ENCODE measurements around the gene SLC47A1. TPM values are rescaled to one million over a fixed set of nuclear protein-coding genes. Genes with fewer than 3 reads are reported as not detected.
"Not testable (repeated sequence)": the region's sequence is repeated elsewhere in the genome, so short reads cannot be mapped to it uniquely, and the experiment has no call there.

The SLC47A1 gene
- total RNA-seq, 3 donors from 2014 or later (not counting 1 experiment from before 2014, with no cell fraction given) = 0.29 to 1.3 (median 0.45) TPM

DNA sequence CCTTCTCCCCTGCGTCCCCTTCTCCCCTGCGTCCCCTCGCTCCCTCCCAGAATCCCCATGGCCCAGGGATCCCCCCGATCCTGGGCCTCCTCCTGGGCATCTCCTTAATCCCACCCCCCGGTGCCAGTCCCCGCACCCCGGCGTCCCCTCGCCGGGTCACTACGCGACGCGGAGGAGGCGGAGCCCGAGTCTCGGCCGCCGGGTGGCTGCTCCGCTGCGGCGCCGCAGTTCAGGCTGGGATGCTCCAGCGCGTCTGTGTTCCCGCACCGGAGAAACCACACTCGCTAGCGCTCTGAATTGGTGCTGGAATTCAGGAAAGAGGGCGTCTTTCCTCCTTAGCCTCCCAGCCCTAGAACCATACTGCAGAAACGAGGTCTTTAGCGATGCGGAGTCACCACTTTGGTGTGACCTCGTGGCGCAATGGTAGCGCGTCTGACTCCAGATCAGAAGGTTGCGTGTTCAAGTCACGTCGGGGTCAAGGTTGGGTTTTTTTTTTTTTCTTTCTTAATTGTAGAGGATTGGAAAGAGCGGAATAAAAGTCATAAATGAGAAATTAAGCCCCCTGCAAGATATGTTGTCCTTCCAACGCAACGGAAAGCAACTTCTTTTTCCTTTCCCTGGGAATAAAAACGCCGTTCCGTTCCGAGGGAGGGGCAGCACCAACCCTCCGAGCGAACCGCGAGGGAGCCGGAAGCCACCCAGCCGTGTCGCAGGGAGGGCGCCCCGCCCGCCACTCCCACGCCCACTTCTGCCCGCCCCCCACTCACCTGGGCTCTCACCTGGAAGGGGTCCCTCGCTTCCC lies 25.7 kb upstream of the SLC47A1 start:
- Histone ChIP-seq H3K9me3 (ENCODE audit: control insufficient read depth, insufficient read depth, low read length) (no peaks in the 10 kb centered on the region), H3K4me3 (ENCODE audit: low read length) (peak overlapping the region; percentile 80), H3K4me1 (ENCODE audit: control insufficient read depth, insufficient read depth, low read length) (peaks cover 16% of the 10 kb centered on the region), H3K27ac (ENCODE audit: low read length) (peak overlapping the region; percentile 66), H3K27me3 (ENCODE audit: control insufficient read depth, insufficient read depth, low read length) (no peaks in the 10 kb centered on the region), H3K36me3 (ENCODE audit: control insufficient read depth, insufficient read depth, low read length) (no peaks in the 10 kb centered on the region)
- ATAC-seq (peak; percentile 76 to 79 (median 76)), DNase-seq (peak; percentile 88 to 95)
- intact Hi-C loops (cut with micrococcal nuclease) = loop anchor here (5.0 kb wide), 1 partner anchor 136 kb away; no protein-coding TSS in a partner anchor
- TF ChIP-seq CTCF (IDR thresholded peaks at IDR 0.05) = no peak
- peaks cover 6% of the 10 kb centered on the region in 2 donors for H3K27me3 Mint-ChIP-seq (ENCODE audit: low read depth in 2 of 2)
- peak overlapping the region; percentile 98 for H3K4me3 Mint-ChIP-seq
- WGBS (ENCODE audit: insufficient coverage) = under 1% methylated on average over 59 of the region's 60 CpGs
- no peaks in the 10 kb centered on the region for H3K9me3 Mint-ChIP-seq
- H3K4me1 Mint-ChIP-seq = peaks cover 11% of the 10 kb centered on the region in 2 donors
- no peaks in the 10 kb centered on the region for H3K36me3 Mint-ChIP-seq
- H3K27ac Mint-ChIP-seq = peak overlapping the region; percentile 95 to 98

DNA sequence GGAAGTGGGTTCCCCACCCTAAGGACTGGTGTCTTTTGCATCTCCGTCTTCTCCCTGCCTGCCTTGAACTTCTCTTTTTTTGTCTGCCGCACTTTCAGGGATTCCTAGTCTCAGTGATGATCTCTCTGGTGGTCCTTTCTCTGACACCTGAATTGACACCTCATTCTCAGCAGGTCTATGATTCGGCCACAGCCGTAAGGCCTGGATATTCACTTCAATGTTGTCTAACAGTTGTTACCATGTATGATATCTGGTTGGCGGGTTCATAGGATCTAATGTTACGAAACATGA lies 25.1 kb upstream of the SLC47A1 start:
- WGBS (ENCODE audit: insufficient coverage) = 33% methylated on average over 6 of the region's 6 CpGs

GRCh38 chr17:19509281-19509852 lies 24.3 kb upstream of the SLC47A1 start:
- H3K36me3 ChIP-seq (ENCODE audit: control insufficient read depth, insufficient read depth, low read length); H3K4me3 ChIP-seq (ENCODE audit: low read length); H3K9me3 ChIP-seq (ENCODE audit: control insufficient read depth, insufficient read depth, low read length); H3K36me3 Mint-ChIP-seq; H3K27me3 ChIP-seq (ENCODE audit: control insufficient read depth, insufficient read depth, low read length); DNase-seq; H3K27ac ChIP-seq (ENCODE audit: low read length); ATAC-seq; H3K9me3 Mint-ChIP-seq: not testable (repeated sequence)
- Mint-ChIP-seq H3K27ac (peak overlapping the region in 1 of 2 donors; percentile 95), H3K4me1 (peaks cover 16 to 18% of the 10 kb centered on the region in 2 donors), H3K27me3 (ENCODE audit: low read depth in 2 of 2) (peaks cover 6 to 10% of the 10 kb centered on the region in 2 donors), H3K4me3 (peak overlapping the region; percentile 6)
- intact Hi-C loops (cut with micrococcal nuclease) = loop anchor here (5.0 kb wide), 1 partner anchor 137 kb away; no protein-coding TSS in a partner anchor
- H3K4me1 ChIP-seq (ENCODE audit: control insufficient read depth, insufficient read depth, low read length) = peaks cover 16% of the 10 kb centered on the region
- WGBS (ENCODE audit: insufficient coverage) = 86% methylated on average over 5 of the region's 5 CpGs

More for the DNA sequence above, 25.1 kb upstream of the SLC47A1 start:
- Mint-ChIP-seq H3K4me3 (peak overlapping the region; percentile 98), H3K27ac (peak overlapping the region; percentile 95 to 98), H3K27me3 (ENCODE audit: low read depth in 2 of 2) (peaks cover 6 to 7% of the 10 kb centered on the region in 2 donors), H3K9me3 (no peaks in the 10 kb centered on the region), H3K4me1 (peaks cover 12% of the 10 kb centered on the region in 2 donors), H3K36me3 (no peaks in the 10 kb centered on the region)
- Histone ChIP-seq H3K36me3 (ENCODE audit: control insufficient read depth, insufficient read depth, low read length) (no peaks in the 10 kb centered on the region), H3K27me3 (ENCODE audit: control insufficient read depth, insufficient read depth, low read length) (no peaks in the 10 kb centered on the region), H3K4me1 (ENCODE audit: control insufficient read depth, insufficient read depth, low read length) (peaks cover 16% of the 10 kb centered on the region), H3K27ac (ENCODE audit: low read length) (peak overlapping the region; percentile 66), H3K4me3 (ENCODE audit: low read length) (peak overlapping the region; percentile 80), H3K9me3 (ENCODE audit: control insufficient read depth, insufficient read depth, low read length) (no peaks in the 10 kb centered on the region)
- no peak for TF ChIP-seq CTCF (IDR thresholded peaks at IDR 0.05)
- no peak for ATAC-seq
- no peak for DNase-seq
- intact Hi-C loops (cut with micrococcal nuclease) = loop anchor here (5.0 kb wide), 1 partner anchor 136 kb away; no protein-coding TSS in a partner anchor

- Histone ChIP-seq H3K4me3 (ENCODE audit: low read length) (no peak overlapping the region), H3K4me1 (ENCODE audit: control insufficient read depth, insufficient read depth, low read length) (peaks cover 16% of the 10 kb centered on the region), H3K27ac (ENCODE audit: low read length) (no peak overlapping the region), H3K36me3 (ENCODE audit: control insufficient read depth, insufficient read depth, low read length) (no peaks in the 10 kb centered on the region), H3K27me3 (ENCODE audit: control insufficient read depth, insufficient read depth, low read length) (no peaks in the 10 kb centered on the region), H3K9me3 (ENCODE audit: control insufficient read depth, insufficient read depth, low read length) (no peaks in the 10 kb centered on the region)
- no peak for ATAC-seq
- Mint-ChIP-seq H3K36me3 (no peaks in the 10 kb centered on the region), H3K4me3 (peak overlapping the region; percentile 25), H3K27ac (no peak overlapping the region), H3K9me3 (no peaks in the 10 kb centered on the region), H3K27me3 (ENCODE audit: low read depth in 2 of 2) (peaks cover 6 to 10% of the 10 kb centered on the region in 2 donors), H3K4me1 (peaks cover 16 to 18% of the 10 kb centered on the region in 2 donors)
- 89% methylated on average over 9 of the region's 9 CpGs for WGBS (ENCODE audit: insufficient coverage)
- TF ChIP-seq CTCF (IDR thresholded peaks at IDR 0.05) = no peak
- DNase-seq = no peak
- intact Hi-C loops (cut with micrococcal nuclease) = loop anchor here (5.0 kb wide), 1 partner anchor 136 kb away; the partner anchor contains the start of gene ALDH3A2
These were observed 22.8 kb upstream of the SLC47A1 start for GRCh38 chr17:19510903-19511302.
